Panc1 (cell line): ENCODE measurements around the gene ARFIP1. TPM values are rescaled to one million over a fixed set of nuclear protein-coding genes. Genes with fewer than 3 reads are reported as not detected.

Experiments
- ATAC-seq: fragments of 200-7000 bp; cut with Tn5 transposase; 2 replicates; pipeline ENCODE4 v1.9.1; 2020; ENCODE audit warnings: mild to moderate bottlenecking, moderate library complexity
- BruUV-seq: library from RNA; stranded (reverse); fragments of 400-500 nt; replicated peaks from 2 replicates; lab custom pipeline; 2021; lab: Mats Ljungman, UMichigan
- CTCF ChIA-PET: fragments of 300-600 bp; sonication (Branson Sonifier 250); formaldehyde crosslinking; loops from one replicate; lab custom pipeline; 2022; ENCODE audit warnings: antibody characterized with exemption; lab: Charles Lee
- POLR2A ChIA-PET: fragments of 300-600 bp; sonication (Branson Sonifier 250); formaldehyde crosslinking; loops from one replicate; lab custom pipeline; 2022; ENCODE audit warnings: antibody characterized with exemption; lab: Charles Lee
- DNase-seq: peaks from one replicate; pipeline ENCODE4 v3.0.0-alpha.2; 2010; ENCODE audit warnings: low read depth, low spot score
- H3K27ac ChIP-seq: 2 replicates; pipeline ENCODE4 v1.5.1; 2011; ENCODE audit warnings: mild to moderate bottlenecking, low read length, inconsistent platforms
- H3K27me3 ChIP-seq: fragments of 200-500 bp; sonication (Bioruptor generic); 2 replicates; pipeline ENCODE4 v1.6.0; 2014; ENCODE audit warnings: low read length, inconsistent platforms; ENCODE audit not compliant: control insufficient read depth, insufficient read depth
- H3K36me3 ChIP-seq: fragments of 200-500 bp; sonication (Bioruptor generic); 2 replicates; pipeline ENCODE4 v1.5.1; 2014; ENCODE audit warnings: inconsistent platforms, mild to moderate bottlenecking, low read length, moderate library complexity; ENCODE audit not compliant: control insufficient read depth, insufficient read depth
- H3K4me1 ChIP-seq: 2 replicates; pipeline ENCODE4 v1.5.1; 2011; ENCODE audit warnings: inconsistent platforms, mild to moderate bottlenecking, low read length, moderate library complexity; ENCODE audit not compliant: control insufficient read depth, insufficient read depth
- H3K4me3 ChIP-seq, 2 experiments: 2 replicates each; pipeline ENCODE4 v1.5.1; 2011 to 2012; ENCODE audit warnings: low read depth in 2 of 2, low read length in 2 of 2, mild to moderate bottlenecking in 2 of 2, inconsistent platforms in 1 of 2, moderate library complexity in 1 of 2
- H3K9me3 ChIP-seq: fragments of 200-500 bp; sonication (Bioruptor generic); 2 replicates; pipeline ENCODE4 v1.5.1; 2014; ENCODE audit warnings: low read depth, mild to moderate bottlenecking, inconsistent platforms, low read length, moderate library complexity; ENCODE audit not compliant: control insufficient read depth, insufficient read depth
- POLR2AphosphoS5 ChIP-seq: IDR thresholded peaks from 2 replicates; pipeline ENCODE4 v1.6.1; 2012; ENCODE audit warnings: mild to moderate bottlenecking, low read depth, low read length, moderate library complexity
- SIN3A ChIP-seq: IDR thresholded peaks from 2 replicates; pipeline ENCODE4 v1.6.1; 2012; ENCODE audit warnings: low read depth, mild to moderate bottlenecking, low read length, moderate library complexity, borderline replicate concordance; ENCODE audit not compliant: insufficient read depth
- TCF7L2 ChIP-seq: IDR thresholded peaks from 2 replicates; pipeline ENCODE4 v1.6.1; 2011; ENCODE audit warnings: mild to moderate bottlenecking, low read depth, low read length, inconsistent platforms
- in situ Hi-C: cut with HindIII; loops from 2 replicates; pipeline ENCODE4 v1.10.0; 2016; ENCODE audit warnings: low sequenced_read_pairs, low pct_unique_long_range_greater_than_20kb
- intact Hi-C: fragments of 100-400 bp; cut with micrococcal nuclease; formaldehyde crosslinking; loops from one replicate; pipeline ENCODE4 v1.10.0; 2022; ENCODE audit not compliant: unreplicated experiment
- total RNA-seq: library from RNA; stranded (reverse); gene quantifications from one replicate; pipeline ENCODE4 v1.2.1, GENCODE V29; 2021; ENCODE audit not compliant: unreplicated experiment
- TF ChIP-seq, protein P1 (sequence below): fragments of 450-650 bp; IDR thresholded peaks from 2 replicates; pipeline ENCODE4 v1.5.1; 2017; ENCODE audit warnings: mild to moderate bottlenecking
- TF ChIP-seq, protein P2 (sequence below), 2 experiments: IDR thresholded peaks; 2 replicates each; pipeline ENCODE4 v1.6.1; 2011 to 2012; ENCODE audit warnings: low read depth in 2 of 2, control low read depth in 1 of 2, low read length in 1 of 2, mild to moderate bottlenecking in 1 of 2, moderate library complexity in 1 of 2; ENCODE audit not compliant: insufficient read depth in 1 of 2

Gene ARFIP1
- total RNA-seq, 1 experiment from 2014 or later: 22.2 TPM

DNA sequence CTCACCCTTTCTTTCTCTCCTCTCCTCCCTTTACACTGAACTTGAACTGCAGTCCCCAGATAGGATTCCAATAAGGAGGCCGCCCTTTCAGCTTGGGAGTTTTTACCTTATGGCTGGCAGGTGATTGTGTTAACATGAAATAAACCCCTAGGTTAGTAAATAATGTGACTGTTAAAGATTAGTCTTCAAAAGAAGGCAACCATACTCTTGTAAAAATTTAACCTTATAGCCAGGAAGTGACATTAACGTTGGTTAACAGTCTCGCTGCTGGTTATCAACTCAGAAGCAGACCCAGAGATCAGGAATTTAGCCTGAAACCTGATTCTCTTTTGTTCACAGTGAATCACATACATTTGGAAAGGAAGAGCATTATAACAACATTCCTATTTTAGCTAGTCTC, 171.6 kb downstream of the ARFIP1 start:
- Histone ChIP-seq H3K36me3 (no peaks in the 10 kb centered on the region), H3K4me3 (no peak overlapping the region), H3K4me1 (no peaks in the 10 kb centered on the region), H3K27ac (no peak overlapping the region), H3K27me3 (no peaks in the 10 kb centered on the region; the same call in 1 of the 2 replicates), H3K9me3 (no peaks in the 10 kb centered on the region)
- in situ Hi-C loops (no loop called here), intact Hi-C loops (no loop called here)
- no TSS peak for BruUV-seq
- DNase-seq (no peak), ATAC-seq (no peak)
- ChIA-PET POLR2A (no interaction called here), CTCF (no interaction called here)
- TF ChIP-seq, protein P1, sequence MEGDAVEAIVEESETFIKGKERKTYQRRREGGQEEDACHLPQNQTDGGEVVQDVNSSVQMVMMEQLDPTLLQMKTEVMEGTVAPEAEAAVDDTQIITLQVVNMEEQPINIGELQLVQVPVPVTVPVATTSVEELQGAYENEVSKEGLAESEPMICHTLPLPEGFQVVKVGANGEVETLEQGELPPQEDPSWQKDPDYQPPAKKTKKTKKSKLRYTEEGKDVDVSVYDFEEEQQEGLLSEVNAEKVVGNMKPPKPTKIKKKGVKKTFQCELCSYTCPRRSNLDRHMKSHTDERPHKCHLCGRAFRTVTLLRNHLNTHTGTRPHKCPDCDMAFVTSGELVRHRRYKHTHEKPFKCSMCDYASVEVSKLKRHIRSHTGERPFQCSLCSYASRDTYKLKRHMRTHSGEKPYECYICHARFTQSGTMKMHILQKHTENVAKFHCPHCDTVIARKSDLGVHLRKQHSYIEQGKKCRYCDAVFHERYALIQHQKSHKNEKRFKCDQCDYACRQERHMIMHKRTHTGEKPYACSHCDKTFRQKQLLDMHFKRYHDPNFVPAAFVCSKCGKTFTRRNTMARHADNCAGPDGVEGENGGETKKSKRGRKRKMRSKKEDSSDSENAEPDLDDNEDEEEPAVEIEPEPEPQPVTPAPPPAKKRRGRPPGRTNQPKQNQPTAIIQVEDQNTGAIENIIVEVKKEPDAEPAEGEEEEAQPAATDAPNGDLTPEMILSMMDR: no peak
- TF ChIP-seq, protein P2, sequence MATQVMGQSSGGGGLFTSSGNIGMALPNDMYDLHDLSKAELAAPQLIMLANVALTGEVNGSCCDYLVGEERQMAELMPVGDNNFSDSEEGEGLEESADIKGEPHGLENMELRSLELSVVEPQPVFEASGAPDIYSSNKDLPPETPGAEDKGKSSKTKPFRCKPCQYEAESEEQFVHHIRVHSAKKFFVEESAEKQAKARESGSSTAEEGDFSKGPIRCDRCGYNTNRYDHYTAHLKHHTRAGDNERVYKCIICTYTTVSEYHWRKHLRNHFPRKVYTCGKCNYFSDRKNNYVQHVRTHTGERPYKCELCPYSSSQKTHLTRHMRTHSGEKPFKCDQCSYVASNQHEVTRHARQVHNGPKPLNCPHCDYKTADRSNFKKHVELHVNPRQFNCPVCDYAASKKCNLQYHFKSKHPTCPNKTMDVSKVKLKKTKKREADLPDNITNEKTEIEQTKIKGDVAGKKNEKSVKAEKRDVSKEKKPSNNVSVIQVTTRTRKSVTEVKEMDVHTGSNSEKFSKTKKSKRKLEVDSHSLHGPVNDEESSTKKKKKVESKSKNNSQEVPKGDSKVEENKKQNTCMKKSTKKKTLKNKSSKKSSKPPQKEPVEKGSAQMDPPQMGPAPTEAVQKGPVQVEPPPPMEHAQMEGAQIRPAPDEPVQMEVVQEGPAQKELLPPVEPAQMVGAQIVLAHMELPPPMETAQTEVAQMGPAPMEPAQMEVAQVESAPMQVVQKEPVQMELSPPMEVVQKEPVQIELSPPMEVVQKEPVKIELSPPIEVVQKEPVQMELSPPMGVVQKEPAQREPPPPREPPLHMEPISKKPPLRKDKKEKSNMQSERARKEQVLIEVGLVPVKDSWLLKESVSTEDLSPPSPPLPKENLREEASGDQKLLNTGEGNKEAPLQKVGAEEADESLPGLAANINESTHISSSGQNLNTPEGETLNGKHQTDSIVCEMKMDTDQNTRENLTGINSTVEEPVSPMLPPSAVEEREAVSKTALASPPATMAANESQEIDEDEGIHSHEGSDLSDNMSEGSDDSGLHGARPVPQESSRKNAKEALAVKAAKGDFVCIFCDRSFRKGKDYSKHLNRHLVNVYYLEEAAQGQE (IDR thresholded peaks at IDR 0.05; ENCODE audit: insufficient read depth in 1 of 2, low read depth in 2 of 2, low read length in 1 of 2): no peak
- TF ChIP-seq POLR2AphosphoS5 (no peak), TCF7L2 (no peak), SIN3A (no peak)

DNA sequence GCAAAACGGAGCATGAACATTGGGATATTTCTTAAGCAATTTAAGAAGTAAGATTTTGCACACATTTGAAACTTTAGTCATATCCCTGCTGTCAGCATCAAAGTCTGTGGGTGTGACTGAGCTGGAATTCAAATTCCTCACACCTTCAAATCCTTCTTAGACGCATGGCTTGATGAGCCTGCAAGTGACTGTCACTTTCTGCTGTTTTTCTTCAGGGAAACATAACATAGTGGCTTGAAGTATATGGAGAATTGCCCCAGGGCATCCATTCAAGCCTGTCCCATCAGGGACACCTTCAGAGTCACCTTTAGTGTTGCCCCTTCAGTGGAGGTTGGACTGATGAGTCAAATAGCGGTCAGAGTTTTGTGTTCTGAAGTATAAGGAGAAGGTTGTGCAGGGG, 173.8 kb downstream of the ARFIP1 start:
- CTCF ChIA-PET: no interaction called here
- in situ Hi-C loops (no loop called here), intact Hi-C loops (no loop called here)
- DNase-seq (no peak), ATAC-seq (no peak)
- no peak for TF ChIP-seq TCF7L2
- no peak for TF ChIP-seq SIN3A
- TF ChIP-seq POLR2AphosphoS5: no peak
- TF ChIP-seq, protein P2 (IDR thresholded peaks at IDR 0.05; ENCODE audit: insufficient read depth in 1 of 2, low read depth in 2 of 2, low read length in 1 of 2): no peak
- TF ChIP-seq, protein P1: no peak
- Histone ChIP-seq H3K27me3 (no peaks in the 10 kb centered on the region), H3K9me3 (no peaks in the 10 kb centered on the region), H3K36me3 (no peaks in the 10 kb centered on the region), H3K4me3 (no peak overlapping the region), H3K27ac (no peak overlapping the region), H3K4me1 (no peaks in the 10 kb centered on the region)
- POLR2A ChIA-PET: no interaction called here
- no TSS peak for BruUV-seq
